Measurements from ENCODE around the gene COA4.

The COA4 gene

DNA sequence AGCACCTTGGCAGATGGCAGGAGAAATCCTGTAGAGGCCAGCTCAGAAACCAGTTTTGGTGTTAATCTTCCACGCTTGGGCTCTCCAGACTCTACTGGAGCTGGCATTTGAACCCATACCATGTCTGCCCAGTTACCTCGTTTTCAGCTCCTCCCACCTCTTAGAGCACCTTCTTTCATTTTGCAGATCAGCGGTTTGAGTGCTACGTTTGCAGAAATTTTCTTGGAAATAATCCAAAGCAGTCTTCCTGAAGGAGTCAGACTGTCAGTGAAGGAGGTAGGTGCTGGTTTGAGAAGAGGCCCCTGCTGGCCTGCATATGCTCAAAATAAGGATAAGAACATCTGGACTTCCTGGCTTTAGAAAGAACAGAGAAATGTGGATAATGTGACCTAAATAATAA, 13.7 kb downstream of the COA4 start:
- Histone ChIP-seq H3K79me2 (ENCODE audit: insufficient read depth, low read length) (no peaks in the 10 kb centered on the region), H3K9me3 (ENCODE audit: insufficient read depth, low read length) (no peaks in the 10 kb centered on the region), H3K9ac (ENCODE audit: low read length) (no peak overlapping the region), H3K27me3 (ENCODE audit: low read length) (no peaks in the 10 kb centered on the region), H2AFZ (ENCODE audit: low read depth, low read length, severe bottlenecking) (no peak overlapping the region), H3F3A (ENCODE audit: insufficient read depth) (peaks cover 13% of the 10 kb centered on the region; the same call in 1 of the 2 replicates), H3K4me3 (ENCODE audit: insufficient read depth, low read length, poor library complexity, severe bottlenecking) (no peak overlapping the region), H4K20me1 (ENCODE audit: low read depth, low read length) (no peaks in the 10 kb centered on the region), H3K9me2 (replicated peaks; ENCODE audit: insufficient read depth, low read length) (no peaks in the 10 kb centered on the region), H3K27ac (ENCODE audit: low read depth, low read length) (no peak overlapping the region), H3K36me3 (ENCODE audit: low read length) (peaks cover 3% of the 10 kb centered on the region; the same call in 1 of the 2 replicates), H3K4me2 (ENCODE audit: low read depth, low read length, poor library complexity, severe bottlenecking) (no peak overlapping the region)
- TF ChIP-seq EZH2phosphoT487 (conservative IDR thresholded peaks at IDR 0.05; ENCODE audit: low read length): no peak
- TF ChIP-seq CTCF (IDR thresholded peaks at IDR 0.05; ENCODE audit: insufficient read depth, low read length, poor library complexity, severe bottlenecking): no peak

GRCh38 chr11:73860202-73860601, 16.4 kb downstream of the COA4 start:
- H3K9me3 ChIP-seq (ENCODE audit: insufficient read depth, low read length): no peaks in the 10 kb centered on the region
- H2AFZ ChIP-seq (ENCODE audit: low read depth, low read length, severe bottlenecking): no peak overlapping the region
- no peak overlapping the region for H3K9ac ChIP-seq (ENCODE audit: low read length)
- no peaks in the 10 kb centered on the region for H3K27me3 ChIP-seq (ENCODE audit: low read length)
- no peaks in the 10 kb centered on the region for H4K20me1 ChIP-seq (ENCODE audit: low read depth, low read length)
- TF ChIP-seq CTCF (IDR thresholded peaks at IDR 0.05; ENCODE audit: insufficient read depth, low read length, poor library complexity, severe bottlenecking) (no peak), EZH2phosphoT487 (conservative IDR thresholded peaks at IDR 0.05; ENCODE audit: low read length) (no peak)
- no peaks in the 10 kb centered on the region for H3K79me2 ChIP-seq (ENCODE audit: insufficient read depth, low read length)
- peaks cover 5% of the 10 kb centered on the region; the same call in 1 of the 2 replicates for H3F3A ChIP-seq (ENCODE audit: insufficient read depth)
- no peak overlapping the region for H3K4me3 ChIP-seq (ENCODE audit: insufficient read depth, low read length, poor library complexity, severe bottlenecking)
- peaks cover 3% of the 10 kb centered on the region; the same call in 1 of the 2 replicates for H3K36me3 ChIP-seq (ENCODE audit: low read length)
- no peak overlapping the region for H3K27ac ChIP-seq (ENCODE audit: low read depth, low read length)
- H3K4me2 ChIP-seq (ENCODE audit: low read depth, low read length, poor library complexity, severe bottlenecking): no peak overlapping the region
- H3K9me2 ChIP-seq (replicated peaks; ENCODE audit: insufficient read depth, low read length): no peaks in the 10 kb centered on the region

- H3K27me3 ChIP-seq (ENCODE audit: low read length): no peaks in the 10 kb centered on the region
Observed at GRCh38 chr11:73859671-73860070, 17.0 kb downstream of the COA4 start.

More at GRCh38 chr11:73859671-73860070, 17.0 kb downstream of the COA4 start:
- no peak for TF ChIP-seq EZH2phosphoT487 (conservative IDR thresholded peaks at IDR 0.05; ENCODE audit: low read length)
- TF ChIP-seq CTCF (IDR thresholded peaks at IDR 0.05; ENCODE audit: insufficient read depth, low read length, poor library complexity, severe bottlenecking): no peak
- no peak overlapping the region for H3K9ac ChIP-seq (ENCODE audit: low read length)
- H4K20me1 ChIP-seq (ENCODE audit: low read depth, low read length): no peaks in the 10 kb centered on the region
- H3K36me3 ChIP-seq (ENCODE audit: low read length): peaks cover 3% of the 10 kb centered on the region; the same call in 1 of the 2 replicates
- H3K9me2 ChIP-seq (replicated peaks; ENCODE audit: insufficient read depth, low read length): no peaks in the 10 kb centered on the region
- H3K4me3 ChIP-seq (ENCODE audit: insufficient read depth, low read length, poor library complexity, severe bottlenecking): no peak overlapping the region
- H2AFZ ChIP-seq (ENCODE audit: low read depth, low read length, severe bottlenecking): no peak overlapping the region
- H3K79me2 ChIP-seq (ENCODE audit: insufficient read depth, low read length): no peaks in the 10 kb centered on the region
- H3K27ac ChIP-seq (ENCODE audit: low read depth, low read length): no peak overlapping the region
- no peaks in the 10 kb centered on the region for H3K9me3 ChIP-seq (ENCODE audit: insufficient read depth, low read length)
- 0 out of 2 replicates have a peak, but pooled peaks cover 4% of the 10 kb centered on the region for H3F3A ChIP-seq (ENCODE audit: insufficient read depth)
- H3K4me2 ChIP-seq (ENCODE audit: low read depth, low read length, poor library complexity, severe bottlenecking): no peak overlapping the region

Measured in SU-DHL-6 (cell line).